Activated CD8-positive, alpha-beta memory T cell treated with anti-CD3 and anti-CD28 coated beads, Interleukin-2, amount 50 U/mL, for 1 hour (primary cell): Measurements from ENCODE around the gene RIIAD1.
"Not testable (repeated sequence)": the region's sequence is repeated elsewhere in the genome, so short reads cannot be mapped to it uniquely, and the experiment has no call there.

Experiments used
- DNase-seq: peaks from one replicate; pipeline ENCODE4 v3.0.0-alpha.2; 2020; ENCODE audit errors: extremely low read depth

Gene RIIAD1, protein sequence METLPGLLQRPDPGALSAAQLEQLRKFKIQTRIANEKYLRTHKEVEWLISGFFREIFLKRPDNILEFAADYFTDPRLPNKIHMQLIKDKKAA

DNA sequence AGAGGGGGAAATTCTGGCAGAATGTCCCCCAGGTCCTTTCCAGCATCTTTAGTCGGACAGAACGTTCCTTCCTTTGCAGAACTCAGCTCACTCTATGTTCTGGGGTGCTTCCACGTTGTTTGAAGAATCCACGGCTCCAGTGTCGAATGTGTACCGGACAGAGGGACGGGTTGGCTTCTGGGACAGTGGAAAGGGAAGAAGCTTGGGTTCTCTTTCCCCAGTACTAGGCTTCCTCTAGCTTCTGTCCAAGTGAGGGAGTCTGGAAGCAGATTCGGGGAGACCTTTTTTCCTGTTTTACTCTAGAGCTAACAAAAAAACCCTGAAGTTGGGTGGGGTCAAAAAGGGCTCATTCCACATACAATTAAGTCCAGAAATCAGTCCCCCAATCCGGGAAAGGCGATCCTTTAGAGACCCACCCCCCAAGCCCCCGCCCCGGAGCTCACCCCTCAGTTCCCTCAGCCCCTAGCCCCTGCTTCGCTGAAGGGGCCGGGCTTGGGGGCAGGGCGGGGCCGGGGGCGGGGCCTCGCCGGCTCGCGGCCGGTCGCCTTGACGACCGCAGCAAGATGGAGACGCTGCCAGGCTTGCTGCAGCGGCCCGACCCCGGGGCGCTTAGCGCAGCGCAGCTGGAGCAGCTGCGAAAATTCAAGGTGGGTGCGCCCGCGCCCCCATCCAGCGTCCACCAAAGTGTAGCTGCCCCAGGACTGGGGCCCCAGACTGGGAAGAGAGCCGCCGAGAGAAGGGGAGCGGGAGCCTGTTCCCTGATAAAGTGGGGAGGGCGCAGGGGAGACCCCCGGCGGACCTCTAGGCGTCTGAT, at the start of gene RIIAD1:
TSS of gene RIIAD1 (plus strand) at position 549 of the 814 bp plus-strand sequence. CDS start at position 564, 15 bp downstream.
- DNase-seq: no peak

- DNase-seq: no peak
These were observed 47.9 kb upstream of the RIIAD1 start for GRCh38 chr1:151673407-151673806.

DNA sequence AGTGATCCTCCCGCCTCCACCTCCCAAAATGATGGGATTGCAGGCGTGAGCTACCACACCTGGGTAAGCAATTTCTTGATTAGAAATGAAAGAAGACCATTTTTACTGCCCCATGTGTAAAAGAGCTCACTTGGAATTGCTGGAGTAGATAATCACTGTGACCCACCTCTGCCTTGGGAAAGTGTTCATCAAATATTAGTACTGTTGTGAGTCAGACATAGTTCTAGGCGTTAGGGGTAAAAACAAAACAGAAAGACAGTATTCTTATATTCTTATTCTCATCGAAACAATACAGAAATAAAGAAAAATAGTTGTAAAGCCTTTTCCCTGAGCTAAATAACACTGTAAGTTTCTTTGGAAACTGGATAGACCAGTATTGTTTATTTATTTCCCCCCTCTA, 40.9 kb upstream of the RIIAD1 start:
- no peak for DNase-seq

DNA sequence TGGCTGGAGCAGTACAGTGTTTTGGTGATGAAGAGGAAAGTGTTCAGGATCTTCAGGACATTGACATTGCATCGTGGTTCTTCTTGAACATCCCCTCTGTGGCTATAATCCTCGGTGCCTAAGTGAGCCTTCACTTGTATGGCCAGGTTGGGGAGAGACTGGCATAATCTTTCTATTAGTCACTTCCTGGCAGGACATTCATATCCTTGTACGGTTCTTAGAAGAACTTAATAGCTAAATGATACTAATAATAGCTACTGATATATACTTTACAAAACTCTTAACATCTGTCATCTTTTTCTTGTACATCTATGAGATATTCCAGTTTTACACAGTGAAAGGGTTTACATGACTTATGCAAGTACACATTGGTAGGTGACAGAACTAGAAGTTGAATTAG, 40.5 kb upstream of the RIIAD1 start:
- DNase-seq: no peak

DNA sequence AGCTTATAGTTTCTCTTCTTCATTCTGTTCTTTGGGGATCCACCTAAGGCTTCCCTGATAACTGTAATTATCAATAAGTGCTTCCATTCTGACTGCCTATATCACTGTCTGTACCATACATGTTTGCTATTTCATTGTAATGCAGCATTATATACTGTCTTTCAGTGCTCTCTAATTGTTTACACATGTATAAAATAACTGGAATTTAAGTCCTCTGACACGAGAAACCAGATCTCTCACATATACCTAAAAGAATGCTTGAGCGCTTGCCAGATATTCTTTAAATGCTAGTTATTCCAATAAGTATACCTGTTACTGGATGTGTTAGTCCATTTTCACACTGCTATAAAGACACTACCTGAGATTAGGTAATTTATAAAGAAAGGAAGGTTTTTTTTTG, 39.4 kb upstream of the RIIAD1 start:
- no peak for DNase-seq

GRCh38 chr1:151682901-151683300, 38.4 kb upstream of the RIIAD1 start:
- DNase-seq: not testable (repeated sequence)

DNA sequence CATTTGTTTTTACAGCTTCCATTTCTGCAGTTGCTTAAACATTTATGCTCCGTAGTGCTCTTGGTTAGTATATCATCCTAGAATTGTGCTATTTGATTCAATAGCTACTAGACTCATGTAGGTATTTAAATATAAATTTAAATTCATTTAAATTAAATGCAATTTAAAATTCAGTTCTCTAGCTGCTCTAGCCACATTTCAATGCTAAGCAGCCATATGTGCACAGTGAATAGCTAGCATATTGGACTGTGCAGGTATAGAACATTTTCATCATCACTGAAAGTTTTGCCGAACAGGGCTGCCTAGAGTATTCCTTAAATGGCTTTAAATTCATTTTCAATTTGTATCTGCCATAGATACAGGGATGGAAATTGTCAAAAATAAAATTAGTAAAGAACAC, 37.2 kb upstream of the RIIAD1 start:
- DNase-seq: no peak

DNA sequence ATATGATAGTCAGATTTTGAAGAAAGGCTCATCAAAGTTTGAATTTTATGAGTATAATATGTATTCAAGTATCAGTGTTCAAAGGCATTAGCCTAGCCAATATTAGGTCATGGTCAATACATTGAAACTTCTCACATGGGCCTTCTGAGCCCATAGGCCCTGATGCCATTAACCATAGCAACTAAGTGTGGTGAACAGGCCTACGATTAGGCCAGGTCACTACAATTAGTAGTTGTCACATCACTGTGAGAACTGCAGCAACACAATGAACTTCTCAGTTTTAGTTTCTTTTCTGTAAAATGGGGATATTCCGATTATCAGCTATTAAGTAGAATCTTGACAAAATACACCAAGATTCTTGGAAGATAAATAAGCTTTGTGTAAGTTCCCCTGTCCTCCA, 34.8 kb upstream of the RIIAD1 start:
- no peak for DNase-seq

GRCh38 chr1:151689494-151689893, 31.8 kb upstream of the RIIAD1 start:
- DNase-seq: no peak

DNA sequence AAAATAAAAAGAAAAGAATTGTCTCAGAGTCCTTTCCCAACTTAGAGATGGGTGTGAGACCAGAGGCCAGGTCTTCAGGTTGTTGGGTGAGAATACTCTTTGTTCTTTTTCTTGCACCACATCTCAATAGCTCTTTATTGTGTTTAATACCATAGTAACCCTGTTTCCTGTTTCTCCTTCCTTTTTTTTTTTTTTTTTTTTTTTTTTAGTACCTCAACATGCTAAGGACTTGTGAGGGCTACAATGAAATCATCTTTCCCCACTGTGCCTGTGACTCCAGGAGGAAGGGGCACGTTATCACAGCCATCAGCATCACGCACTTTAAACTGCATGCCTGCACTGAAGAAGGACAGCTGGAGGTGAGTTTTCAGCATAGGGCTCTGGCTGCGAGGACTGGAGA, 29.1 kb upstream of the RIIAD1 start:
- DNase-seq: no peak

DNA sequence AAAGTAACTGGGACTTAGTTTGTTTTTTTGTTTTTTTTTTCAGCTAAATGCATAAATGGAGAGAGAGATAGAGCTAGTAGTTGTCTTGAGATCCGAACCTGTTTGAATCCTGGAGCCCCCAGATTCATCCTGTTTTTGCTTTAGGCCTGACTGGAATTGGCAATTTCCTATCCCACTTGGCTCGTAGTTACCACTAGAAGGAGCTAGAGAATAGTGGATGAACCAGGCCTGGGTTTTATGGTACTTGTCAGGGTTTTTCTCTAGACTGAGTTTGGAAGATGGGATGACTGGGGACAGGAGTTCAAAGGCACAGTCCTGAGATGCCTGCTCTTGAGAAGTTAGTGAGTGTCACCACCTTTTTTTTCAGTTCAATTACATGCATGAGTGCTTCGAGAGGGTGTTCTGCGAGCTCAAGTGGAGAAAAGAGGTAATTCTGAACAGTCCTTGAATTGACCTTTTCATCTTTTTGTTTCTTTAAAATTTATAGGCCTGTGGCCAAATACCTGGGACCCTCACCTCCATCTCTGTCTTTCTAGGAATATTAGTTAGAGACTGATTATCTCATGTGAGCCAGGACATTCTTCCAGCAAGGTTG, 28.2 kb upstream of the RIIAD1 start:
- DNase-seq: no peak

GRCh38 chr1:151701515-151701914, 19.8 kb upstream of the RIIAD1 start:
- no peak for DNase-seq

GRCh38 chr1:151702936-151703335, 18.4 kb upstream of the RIIAD1 start:
- no peak for DNase-seq

GRCh38 chr1:151703813-151704212, 17.5 kb upstream of the RIIAD1 start:
- DNase-seq: no peak

- DNase-seq: no peak
These were observed 17.1 kb upstream of the RIIAD1 start for GRCh38 chr1:151704246-151704645.

GRCh38 chr1:151705146-151705545, 16.2 kb upstream of the RIIAD1 start:
- DNase-seq: no peak

- no peak for DNase-seq
These were observed 15.4 kb upstream of the RIIAD1 start for GRCh38 chr1:151705753-151706463.

- no peak for DNase-seq
These were observed 14.6 kb upstream of the RIIAD1 start for GRCh38 chr1:151706464-151707415.

DNA sequence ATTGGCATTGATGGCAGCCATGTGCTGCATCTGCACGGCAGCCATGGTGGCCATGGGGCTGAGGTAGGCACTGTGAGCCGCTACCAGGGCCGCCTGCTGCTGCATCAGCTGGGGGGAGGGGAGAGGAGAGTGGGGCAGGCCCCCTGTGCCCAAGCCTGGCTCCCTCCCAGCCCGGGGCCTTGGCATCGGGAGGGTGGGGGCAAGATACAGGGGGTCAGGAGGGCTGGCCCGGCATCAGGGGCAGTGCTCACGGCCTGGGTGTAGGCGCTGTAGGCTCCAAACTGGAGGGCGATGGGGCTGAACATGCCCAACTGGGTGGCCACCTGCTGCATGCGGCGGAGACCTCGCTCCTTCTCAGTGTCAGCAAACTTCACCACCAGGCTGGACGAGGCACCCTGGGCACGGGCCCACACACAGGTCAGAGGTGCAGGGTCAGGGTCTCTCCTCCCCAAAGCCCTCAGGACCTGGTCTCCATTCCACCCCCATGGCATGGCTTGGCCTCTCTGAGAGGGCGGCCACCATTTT, 13.7 kb upstream of the RIIAD1 start:
- DNase-seq: no peak

- DNase-seq: no peak
These were observed 12.4 kb upstream of the RIIAD1 start for GRCh38 chr1:151708891-151709290.

- DNase-seq: no peak
These were observed 11.0 kb upstream of the RIIAD1 start for GRCh38 chr1:151710187-151710840.
